ENCODE results near the gene PIWIL4. TPM values are rescaled to one million over a fixed set of nuclear protein-coding genes. Genes with fewer than 3 reads are reported as not detected.

The PIWIL4 gene
- polyA plus RNA-seq, 1 of the 3 experiments (the other 2 are of a cell fraction) = 1.7 TPM

- CTCF ChIA-PET = interaction anchor here (1.5 to 2.7 kb wide), 2 partner anchors 11 to 17 kb away, joined by 3 to 8 read pairs; no protein-coding TSS in a partner anchor
- no peak overlapping the region for H3K4me2 ChIP-seq
Observed at GRCh38 chr11:94537031-94537600, 30.1 kb upstream of the PIWIL4 start.

GRCh38 chr11:94539420-94539819, 27.7 kb upstream of the PIWIL4 start:
- ChIA-PET CTCF (interaction anchor here (1.9 kb wide), 1 partner anchor 20 kb away, joined by 5 read pairs; no protein-coding TSS in a partner anchor), POLR2A (no interaction called here)
- Histone ChIP-seq H3K36me3 (replicated peaks in 1 of 2; ENCODE audit: control insufficient read depth in 1 of 2, insufficient read depth in 2 of 2, low read length in 1 of 2) (no peaks in the 10 kb centered on the region), H3F3A (replicated peaks; ENCODE audit: insufficient read depth) (peaks cover 6% of the 10 kb centered on the region), H3K4me3 (ENCODE audit: low read depth in 2 of 2, low read length in 1 of 2) (no peak overlapping the region), H3K9me3 (no peaks in the 10 kb centered on the region), H3K27me3 (ENCODE audit: insufficient read depth) (no peaks in the 10 kb centered on the region), H4K20me1 (ENCODE audit: insufficient read depth) (no peaks in the 10 kb centered on the region), H3K27ac (ENCODE audit: low read depth in 2 of 2, low read length in 1 of 2) (no peak overlapping the region), H3K9me2 (no peaks in the 10 kb centered on the region), H2AFZ (ENCODE audit: low read depth) (no peak overlapping the region), H3K4me2 (no peak overlapping the region), H3K9ac (no peak overlapping the region), H3K79me2 (ENCODE audit: insufficient read depth) (peaks cover 1% of the 10 kb centered on the region; the same call in 1 of the 2 replicates), H3K4me1 (ENCODE audit: control insufficient read depth in 1 of 2, insufficient read depth in 2 of 2, low read depth in 1 of 2, low read length in 1 of 2) (no peaks in the 10 kb centered on the region; a peak in 1 of 4 replicates)
- 83% methylated on average over 1 of the region's 1 CpG for WGBS (ENCODE audit: low lambda C conversion rate)
- DNase-seq = no peak
- TF ChIP-seq, protein P1, sequence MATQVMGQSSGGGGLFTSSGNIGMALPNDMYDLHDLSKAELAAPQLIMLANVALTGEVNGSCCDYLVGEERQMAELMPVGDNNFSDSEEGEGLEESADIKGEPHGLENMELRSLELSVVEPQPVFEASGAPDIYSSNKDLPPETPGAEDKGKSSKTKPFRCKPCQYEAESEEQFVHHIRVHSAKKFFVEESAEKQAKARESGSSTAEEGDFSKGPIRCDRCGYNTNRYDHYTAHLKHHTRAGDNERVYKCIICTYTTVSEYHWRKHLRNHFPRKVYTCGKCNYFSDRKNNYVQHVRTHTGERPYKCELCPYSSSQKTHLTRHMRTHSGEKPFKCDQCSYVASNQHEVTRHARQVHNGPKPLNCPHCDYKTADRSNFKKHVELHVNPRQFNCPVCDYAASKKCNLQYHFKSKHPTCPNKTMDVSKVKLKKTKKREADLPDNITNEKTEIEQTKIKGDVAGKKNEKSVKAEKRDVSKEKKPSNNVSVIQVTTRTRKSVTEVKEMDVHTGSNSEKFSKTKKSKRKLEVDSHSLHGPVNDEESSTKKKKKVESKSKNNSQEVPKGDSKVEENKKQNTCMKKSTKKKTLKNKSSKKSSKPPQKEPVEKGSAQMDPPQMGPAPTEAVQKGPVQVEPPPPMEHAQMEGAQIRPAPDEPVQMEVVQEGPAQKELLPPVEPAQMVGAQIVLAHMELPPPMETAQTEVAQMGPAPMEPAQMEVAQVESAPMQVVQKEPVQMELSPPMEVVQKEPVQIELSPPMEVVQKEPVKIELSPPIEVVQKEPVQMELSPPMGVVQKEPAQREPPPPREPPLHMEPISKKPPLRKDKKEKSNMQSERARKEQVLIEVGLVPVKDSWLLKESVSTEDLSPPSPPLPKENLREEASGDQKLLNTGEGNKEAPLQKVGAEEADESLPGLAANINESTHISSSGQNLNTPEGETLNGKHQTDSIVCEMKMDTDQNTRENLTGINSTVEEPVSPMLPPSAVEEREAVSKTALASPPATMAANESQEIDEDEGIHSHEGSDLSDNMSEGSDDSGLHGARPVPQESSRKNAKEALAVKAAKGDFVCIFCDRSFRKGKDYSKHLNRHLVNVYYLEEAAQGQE (IDR thresholded peaks at IDR 0.05; ENCODE audit: low read depth, low read length) = no peak
- no peak for TF ChIP-seq JUND (IDR thresholded peaks at IDR 0.05)
- TF ChIP-seq NRF1 (IDR thresholded peaks at IDR 0.05; ENCODE audit: low read depth, low read length) = no peak
- no peak for TF ChIP-seq TAF1 (IDR thresholded peaks at IDR 0.05; ENCODE audit: borderline replicate concordance, low read depth, low read length)
- TF ChIP-seq SIN3A (IDR thresholded peaks at IDR 0.05; ENCODE audit: borderline replicate concordance, low read depth, low read length) = no peak
- no peak for TF ChIP-seq EP300 (IDR thresholded peaks at IDR 0.05; ENCODE audit: borderline replicate concordance in 1 of 2, low read depth in 1 of 2, low read length in 1 of 2)
- TF ChIP-seq YY1 (IDR thresholded peaks at IDR 0.05; ENCODE audit: low read depth) = no peak
- TF ChIP-seq, protein P2, sequence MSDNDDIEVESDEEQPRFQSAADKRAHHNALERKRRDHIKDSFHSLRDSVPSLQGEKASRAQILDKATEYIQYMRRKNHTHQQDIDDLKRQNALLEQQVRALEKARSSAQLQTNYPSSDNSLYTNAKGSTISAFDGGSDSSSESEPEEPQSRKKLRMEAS (IDR thresholded peaks at IDR 0.05; ENCODE audit: low read depth) = no peak
- no peak for TF ChIP-seq RCOR1 (IDR thresholded peaks at IDR 0.05; ENCODE audit: low read length)
- TF ChIP-seq, protein P3, sequence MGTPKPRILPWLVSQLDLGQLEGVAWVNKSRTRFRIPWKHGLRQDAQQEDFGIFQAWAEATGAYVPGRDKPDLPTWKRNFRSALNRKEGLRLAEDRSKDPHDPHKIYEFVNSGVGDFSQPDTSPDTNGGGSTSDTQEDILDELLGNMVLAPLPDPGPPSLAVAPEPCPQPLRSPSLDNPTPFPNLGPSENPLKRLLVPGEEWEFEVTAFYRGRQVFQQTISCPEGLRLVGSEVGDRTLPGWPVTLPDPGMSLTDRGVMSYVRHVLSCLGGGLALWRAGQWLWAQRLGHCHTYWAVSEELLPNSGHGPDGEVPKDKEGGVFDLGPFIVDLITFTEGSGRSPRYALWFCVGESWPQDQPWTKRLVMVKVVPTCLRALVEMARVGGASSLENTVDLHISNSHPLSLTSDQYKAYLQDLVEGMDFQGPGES (IDR thresholded peaks at IDR 0.05; ENCODE audit: low read depth, low read length) = no peak
- no peak for TF ChIP-seq MEF2A (IDR thresholded peaks at IDR 0.05; ENCODE audit: borderline replicate concordance, low read depth)
- no peak for TF ChIP-seq TEAD4 (IDR thresholded peaks at IDR 0.05; ENCODE audit: borderline replicate concordance, insufficient read depth)
- no peak for TF ChIP-seq SMC3 (IDR thresholded peaks at IDR 0.05; ENCODE audit: low read depth, low read length)

More at GRCh38 chr11:94537031-94537600, 30.1 kb upstream of the PIWIL4 start:
- DNase-seq = no peak
- Histone ChIP-seq H3K9me2 (no peaks in the 10 kb centered on the region), H3K27me3 (ENCODE audit: insufficient read depth) (no peaks in the 10 kb centered on the region), H4K20me1 (ENCODE audit: insufficient read depth) (no peaks in the 10 kb centered on the region), H3K4me1 (ENCODE audit: control insufficient read depth in 1 of 2, insufficient read depth in 2 of 2, low read depth in 1 of 2, low read length in 1 of 2) (no peaks in the 10 kb centered on the region), H3F3A (replicated peaks; ENCODE audit: insufficient read depth) (no peaks in the 10 kb centered on the region), H3K27ac (ENCODE audit: low read depth in 2 of 2, low read length in 1 of 2) (no peak overlapping the region), H2AFZ (ENCODE audit: low read depth) (no peak overlapping the region), H3K9me3 (no peaks in the 10 kb centered on the region), H3K4me3 (ENCODE audit: low read depth in 2 of 2, low read length in 1 of 2) (no peak overlapping the region), H3K79me2 (ENCODE audit: insufficient read depth) (no peaks in the 10 kb centered on the region), H3K36me3 (replicated peaks in 1 of 2; ENCODE audit: control insufficient read depth in 1 of 2, insufficient read depth in 2 of 2, low read length in 1 of 2) (no peaks in the 10 kb centered on the region), H3K9ac (no peak overlapping the region)
- POLR2A ChIA-PET = no interaction called here
- WGBS (ENCODE audit: low lambda C conversion rate) = 44% methylated on average over 3 of the region's 3 CpGs
- TF ChIP-seq RXRA (IDR thresholded peaks at IDR 0.05; ENCODE audit: borderline replicate concordance, low read depth) = no peak
- TF ChIP-seq FOXM1 (IDR thresholded peaks at IDR 0.05; ENCODE audit: low read depth) = no peak
- no peak for TF ChIP-seq TCF12 (IDR thresholded peaks at IDR 0.05)
- no peak for TF ChIP-seq NRF1 (IDR thresholded peaks at IDR 0.05; ENCODE audit: low read depth, low read length)
- no peak for TF ChIP-seq NFIC (IDR thresholded peaks at IDR 0.05; ENCODE audit: borderline replicate concordance)
- TF ChIP-seq, protein P1 (IDR thresholded peaks at IDR 0.05; ENCODE audit: low read depth, low read length) = no peak

All from SK-N-SH (cell line).